Measurements from ENCODE around the gene OR8G1.

OR8G1 gene

GRCh38 chr11:124297921-124298320 is 57.0 kb downstream of the OR8G1 start:
- WGBS, result 96% methylated on average over 2 of the region's 4 CpGs
- Histone ChIP-seq H3K9me3 (ENCODE audit: insufficient read depth, low read depth, low read length) (no peaks in the 10 kb centered on the region), H3K4me1 (ENCODE audit: insufficient read depth, low read length) (peaks cover 18% of the 10 kb centered on the region), H3K36me3 (ENCODE audit: insufficient read depth, low read length) (no peaks in the 10 kb centered on the region), H3K4me3 (ENCODE audit: low read length) (no peak overlapping the region), H3K9ac (ENCODE audit: low read depth, low read length) (no peak overlapping the region), H3K27ac (ENCODE audit: low read depth, low read length) (no peak overlapping the region), H3K27me3 (ENCODE audit: insufficient read depth, low read length) (no peaks in the 10 kb centered on the region)

- H3K9ac ChIP-seq (ENCODE audit: low read depth, low read length), result no peak overlapping the region
- H3K36me3 ChIP-seq (ENCODE audit: insufficient read depth, low read length), result no peaks in the 10 kb centered on the region
- H3K27me3 ChIP-seq (ENCODE audit: insufficient read depth, low read length), result no peaks in the 10 kb centered on the region
- no peak overlapping the region for H3K4me3 ChIP-seq (ENCODE audit: low read length)
- 96% methylated on average over 3 of the region's 3 CpGs for WGBS
- H3K9me3 ChIP-seq (ENCODE audit: insufficient read depth, low read depth, low read length), result no peaks in the 10 kb centered on the region
- H3K27ac ChIP-seq (ENCODE audit: low read depth, low read length), result no peak overlapping the region
- peaks cover 21% of the 10 kb centered on the region for H3K4me1 ChIP-seq (ENCODE audit: insufficient read depth, low read length)
Observed at GRCh38 chr11:124301548-124301947, 60.7 kb downstream of the OR8G1 start.

- H3K4me1 ChIP-seq (ENCODE audit: insufficient read depth, low read length), result peaks cover 21% of the 10 kb centered on the region
- no peaks in the 10 kb centered on the region for H3K36me3 ChIP-seq (ENCODE audit: insufficient read depth, low read length)
- H3K27me3 ChIP-seq (ENCODE audit: insufficient read depth, low read length), result no peaks in the 10 kb centered on the region
- WGBS, result 95% methylated on average over 1 of the region's 3 CpGs
- no peak overlapping the region; the same call in 1 of the 2 replicates for H3K27ac ChIP-seq (ENCODE audit: low read depth, low read length)
- no peaks in the 10 kb centered on the region for H3K9me3 ChIP-seq (ENCODE audit: insufficient read depth, low read depth, low read length)
- H3K9ac ChIP-seq (ENCODE audit: low read depth, low read length), result no peak overlapping the region
- H3K4me3 ChIP-seq (ENCODE audit: low read length), result no peak overlapping the region
Observed at GRCh38 chr11:124302347-124303125, 61.6 kb downstream of the OR8G1 start.
